ENCODE measurements around the gene MYBPH.

The MYBPH gene

GRCh38 chr1:203144661-203145060, 31.0 kb downstream of the MYBPH start:
- CTCF ChIA-PET = interaction anchor here (1.0 to 2.9 kb wide), 2 partner anchors 27 kb away, joined by 3 to 14 read pairs; no protein-coding TSS in a partner anchor
- no peak for TF ChIP-seq CTCF (conservative IDR thresholded peaks at IDR 0.05; ENCODE audit: low read depth)
- POLR2A ChIA-PET (ENCODE audit: low non-redundant PET) = no interaction called here
- no peak overlapping the region for H3K27ac ChIP-seq
- DNase-seq (ENCODE audit: low spot score) = no peak

GRCh38 chr1:203143641-203144040, 32.0 kb downstream of the MYBPH start:
- DNase-seq (ENCODE audit: low spot score) = no peak
- ChIA-PET CTCF (interaction anchor here (2.9 kb wide), 1 partner anchor 28 kb away, joined by 14 read pairs; no protein-coding TSS in a partner anchor), POLR2A (ENCODE audit: low non-redundant PET) (no interaction called here)
- H3K27ac ChIP-seq = no peak overlapping the region
- TF ChIP-seq CTCF (conservative IDR thresholded peaks at IDR 0.05; ENCODE audit: low read depth) = no peak

GRCh38 chr1:203142684-203143408, 32.8 kb downstream of the MYBPH start:
- DNase-seq (ENCODE audit: low spot score) = no peak
- ChIA-PET CTCF (interaction anchor here (1.2 to 2.9 kb wide), 2 partner anchors 29 to 103 kb away, joined by 4 to 14 read pairs; no protein-coding TSS in a partner anchor), POLR2A (ENCODE audit: low non-redundant PET) (no interaction called here)
- H3K27ac ChIP-seq = no peak overlapping the region
- TF ChIP-seq CTCF (conservative IDR thresholded peaks at IDR 0.05; ENCODE audit: low read depth) = no peak

GRCh38 chr1:203142124-203142523, 33.5 kb downstream of the MYBPH start:
- DNase-seq (ENCODE audit: low spot score) = no peak
- ChIA-PET POLR2A (ENCODE audit: low non-redundant PET) (interaction anchor here (0.7 kb wide), 1 partner anchor 22 kb away, joined by 4 read pairs; no protein-coding TSS in a partner anchor), CTCF (interaction anchor here (0.6 to 2.9 kb wide), 5 partner anchors 24 to 927 kb away, joined by 3 to 14 read pairs (median 3); no protein-coding TSS in a partner anchor)
- H3K27ac ChIP-seq = no peak overlapping the region
- no peak for TF ChIP-seq CTCF (conservative IDR thresholded peaks at IDR 0.05; ENCODE audit: low read depth)

GRCh38 chr1:203140743-203141520, 34.7 kb downstream of the MYBPH start:
- ChIA-PET CTCF (interaction anchor here (0.7 to 1.7 kb wide), 5 partner anchors 31 to 891 kb away, joined by 3 to 8 read pairs (median 3); no protein-coding TSS in a partner anchor), POLR2A (ENCODE audit: low non-redundant PET) (interaction anchor here (0.7 kb wide), 1 partner anchor 63 kb away, joined by 5 read pairs; no protein-coding TSS in a partner anchor)
- no peak overlapping the region for H3K27ac ChIP-seq
- DNase-seq (ENCODE audit: low spot score) = no peak
- TF ChIP-seq CTCF (conservative IDR thresholded peaks at IDR 0.05; ENCODE audit: low read depth) = no peak

- CTCF ChIA-PET = interaction anchor here (1.7 kb wide), 1 partner anchor 32 kb away, joined by 4 read pairs; no protein-coding TSS in a partner anchor
- H3K27ac ChIP-seq = no peak overlapping the region
- POLR2A ChIA-PET (ENCODE audit: low non-redundant PET) = no interaction called here
- DNase-seq (ENCODE audit: low spot score) = no peak
- no peak for TF ChIP-seq CTCF (conservative IDR thresholded peaks at IDR 0.05; ENCODE audit: low read depth)
Observed at GRCh38 chr1:203139976-203140475, 35.6 kb downstream of the MYBPH start.
